B cell (primary cell): Measurements from ENCODE around the gene ID3. TPM values are rescaled to one million over a fixed set of nuclear protein-coding genes. Genes with fewer than 3 reads are reported as not detected.
A peak's percentile ranks its signal among the peaks of the same experiment; 100 is the strongest.

Experiments
- ATAC-seq: fragments of 200-7000 bp; cut with Tn5 transposase; one replicate; pipeline ENCODE4 v1.10.0; 2021; ENCODE audit warnings: low read depth, mild to moderate bottlenecking, moderate number of reproducible peaks, moderate library complexity
- CTCF ChIA-PET: fragments of 350-600 bp; sonication (Branson Sonifier 250); formaldehyde crosslinking; loops from one replicate; lab custom pipeline; 2021; ENCODE audit warnings: antibody characterized with exemption, inconsistent platforms; lab: Charles Lee
- POLR2A ChIA-PET: fragments of 350-600 bp; sonication (Branson Sonifier 250); formaldehyde crosslinking; loops from one replicate; lab custom pipeline; 2021; ENCODE audit warnings: antibody characterized with exemption; lab: Charles Lee
- DNase-seq: peaks from one replicate; pipeline ENCODE4 v3.0.0; 2013
- H2AFZ ChIP-seq: 2 replicates; pipeline ENCODE4 v1.6.1; 2012; ENCODE audit warnings: mild to moderate bottlenecking, low read depth, low read length; ENCODE audit not compliant: insufficient read depth, poor library complexity, severe bottlenecking
- H3K27ac ChIP-seq, 2 donors: 1 replicate in 1 of 2; 2 replicates in 1 of 2; pipeline ENCODE4 v1.5.1; 2012 to 2013; ENCODE audit warnings: low read length in 2 of 2, mild to moderate bottlenecking in 2 of 2, moderate library complexity in 1 of 2
- H3K27me3 ChIP-seq, 4 experiments: fragments of 200-600 bp in 1 of 4; sonication (generic) in 1 of 4; replicated peaks in 1 of 4; 1 replicate in 2 of 4; 2 replicates in 2 of 4; pipeline versions ENCODE4 v1.6.1 to v1.7.0; 2013 to 2016; ENCODE audit warnings: low read length in 3 of 4, mild to moderate bottlenecking in 2 of 4, mixed read lengths in 1 of 4, moderate library complexity in 1 of 4; ENCODE audit not compliant: insufficient read depth in 4 of 4, control insufficient read depth in 3 of 4; ENCODE audit errors: control extremely low read depth in 1 of 4
- H3K36me3 ChIP-seq, 2 experiments: replicated peaks in 1 of 2; 1 replicate in 1 of 2; 2 replicates in 1 of 2; pipeline versions ENCODE4 v1.6.1 to v1.7.1; 2013; ENCODE audit warnings: low read length in 1 of 2; ENCODE audit not compliant: insufficient read depth in 2 of 2, control insufficient read depth in 1 of 2; ENCODE audit errors: control extremely low read depth in 1 of 2, extremely low read depth in 1 of 2
- H3K4me1 ChIP-seq, 2 donors: fragments of 200-600 bp in 1 of 2; sonication (generic) in 1 of 2; 1 replicate in 1 of 2; 2 replicates in 1 of 2; pipeline versions ENCODE4 v1.5.1 to v1.6.1; 2013 to 2017; ENCODE audit warnings: low read length in 2 of 2; ENCODE audit not compliant: control insufficient read depth in 2 of 2, insufficient read depth in 2 of 2
- H3K4me2 ChIP-seq: replicated peaks from 2 replicates; pipeline ENCODE3; 2012; ENCODE audit warnings: mild to moderate bottlenecking, low read depth, low read length; ENCODE audit not compliant: poor library complexity, severe bottlenecking
- H3K4me3 ChIP-seq, 5 experiments: fragments of 200-600 bp in 1 of 5; sonication (generic) in 1 of 5; 1 replicate in 3 of 5; 2 replicates in 2 of 5; pipeline versions ENCODE4 v1.5.1 to v1.7.0; 2011 to 2016; ENCODE audit warnings: low read length in 4 of 5, mild to moderate bottlenecking in 4 of 5, low read depth in 2 of 5, control low read depth in 1 of 5, moderate library complexity in 1 of 5; ENCODE audit not compliant: insufficient read depth in 1 of 5; ENCODE audit errors: control extremely low read depth in 1 of 5, extremely low read depth in 1 of 5
- H3K79me2 ChIP-seq: fragments of 200-600 bp; sonication (generic); one replicate; pipeline ENCODE4 v1.6.0; 2016; ENCODE audit warnings: low read length; ENCODE audit not compliant: control insufficient read depth, insufficient read depth
- H3K9ac ChIP-seq: fragments of 200-600 bp; sonication (generic); 2 replicates; pipeline ENCODE4 v1.6.1; 2017; ENCODE audit warnings: mild to moderate bottlenecking, low read length, moderate library complexity
- H3K9me3 ChIP-seq, 3 donors: one replicate each; pipeline versions ENCODE4 v1.6.1 to v1.7.1; 2013; ENCODE audit warnings: low read length in 2 of 3; ENCODE audit not compliant: control insufficient read depth in 2 of 3, insufficient read depth in 1 of 3; ENCODE audit errors: control extremely low read depth in 1 of 3
- H4K20me1 ChIP-seq: 2 replicates; pipeline ENCODE4 v1.6.0; 2012; ENCODE audit warnings: mild to moderate bottlenecking, low read length; ENCODE audit not compliant: insufficient read depth, control insufficient read depth, poor library complexity, severe bottlenecking
- H3K27ac Mint-ChIP-seq: one replicate; pipeline ENCODE4 v1.8.0; 2021; ENCODE audit warnings: mixed read lengths
- H3K27me3 Mint-ChIP-seq: one replicate; pipeline ENCODE4 v1.8.0; 2021; ENCODE audit warnings: mixed read lengths
- H3K4me1 Mint-ChIP-seq: one replicate; pipeline ENCODE4 v1.8.0; 2021; ENCODE audit warnings: mixed read lengths
- H3K4me3 Mint-ChIP-seq: one replicate; pipeline ENCODE4 v1.8.0; 2021; ENCODE audit warnings: mixed read lengths
- H3K9me3 Mint-ChIP-seq: one replicate; pipeline ENCODE4 v1.8.0; 2022; ENCODE audit warnings: mixed read lengths; ENCODE audit not compliant: insufficient read depth
- CTCF ChIP-seq: fragments of 200-600 bp; IDR thresholded peaks from one replicate; pipeline ENCODE4 v1.8.0; 2022; ENCODE audit warnings: antibody characterized with exemption, mild to moderate bottlenecking
- EZH2 ChIP-seq: IDR thresholded peaks from 2 replicates; pipeline ENCODE4 v1.6.1; 2012; ENCODE audit warnings: borderline replicate concordance, low read depth, mild to moderate bottlenecking, moderate library complexity, low read length; ENCODE audit not compliant: insufficient read depth, poor library complexity, severe bottlenecking
- WGBS: methylation state at CpG from one replicate; pipeline ENCODE4 v1.1.5; 2013; ENCODE audit warnings: missing lambda C conversion rate; ENCODE audit not compliant: insufficient coverage; 5-methylcytosine and 5-hydroxymethylcytosine counted together
- intact Hi-C: fragments of 100-400 bp; cut with micrococcal nuclease; formaldehyde crosslinking; loops from one replicate; pipeline ENCODE4 v1.10.0; 2022
- polyA plus RNA-seq: library from polyadenylated mRNA; depleted of rRNA; stranded (reverse); fragments of >200 nt; gene quantifications from 2 replicates; pipeline ENCODE4 v1.2.3, GENCODE V29; 2012
- total RNA-seq, 2 donors: library from RNA; stranded (reverse); fragments of 120-200 nt in 1 of 2; gene quantifications; 1 replicate in 1 of 2; 2 replicates in 1 of 2; pipeline versions ENCODE4 v1.2.3 to v1.2.4, GENCODE V29; 2013 to 2022

Gene ID3
- total and polyA plus RNA-seq, 2 donors (not counting 1 experiment from before 2014, with no cell fraction given) = 212 to 367 TPM

DNA sequence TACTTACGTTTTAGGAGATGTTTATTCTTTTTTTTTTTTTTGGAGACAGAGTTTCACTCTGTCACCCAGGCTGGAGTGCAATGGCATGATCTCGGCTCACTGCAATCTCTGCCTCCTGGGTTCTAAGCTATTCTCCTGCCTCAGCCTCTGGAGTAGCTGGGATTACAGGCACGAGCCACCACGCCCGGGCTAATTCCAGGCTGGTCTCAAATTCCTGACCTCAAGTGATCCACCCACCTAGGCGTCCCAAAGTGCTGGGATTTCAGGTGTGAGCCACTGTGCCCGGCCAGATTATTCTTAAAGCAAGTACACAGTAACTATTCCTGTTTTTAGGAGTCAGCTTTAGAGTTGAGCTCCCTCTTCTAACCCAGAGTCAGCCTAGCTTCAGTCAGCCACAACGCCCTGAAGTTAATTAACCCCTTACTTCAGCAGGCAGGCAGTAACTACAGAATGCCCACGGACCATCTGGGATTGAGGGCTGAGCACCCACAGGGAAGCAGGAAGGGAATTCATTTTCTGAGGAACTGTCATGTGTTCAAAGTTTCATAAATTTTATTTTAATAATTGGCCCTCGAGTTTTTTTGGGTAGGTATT, 5.3 kb upstream of the ID3 start:
- no peak for TF ChIP-seq CTCF
- TF ChIP-seq EZH2 = no peak
- H3K27ac ChIP-seq = no peak overlapping the region
- no peak overlapping the region for H3K4me2 ChIP-seq

DNA sequence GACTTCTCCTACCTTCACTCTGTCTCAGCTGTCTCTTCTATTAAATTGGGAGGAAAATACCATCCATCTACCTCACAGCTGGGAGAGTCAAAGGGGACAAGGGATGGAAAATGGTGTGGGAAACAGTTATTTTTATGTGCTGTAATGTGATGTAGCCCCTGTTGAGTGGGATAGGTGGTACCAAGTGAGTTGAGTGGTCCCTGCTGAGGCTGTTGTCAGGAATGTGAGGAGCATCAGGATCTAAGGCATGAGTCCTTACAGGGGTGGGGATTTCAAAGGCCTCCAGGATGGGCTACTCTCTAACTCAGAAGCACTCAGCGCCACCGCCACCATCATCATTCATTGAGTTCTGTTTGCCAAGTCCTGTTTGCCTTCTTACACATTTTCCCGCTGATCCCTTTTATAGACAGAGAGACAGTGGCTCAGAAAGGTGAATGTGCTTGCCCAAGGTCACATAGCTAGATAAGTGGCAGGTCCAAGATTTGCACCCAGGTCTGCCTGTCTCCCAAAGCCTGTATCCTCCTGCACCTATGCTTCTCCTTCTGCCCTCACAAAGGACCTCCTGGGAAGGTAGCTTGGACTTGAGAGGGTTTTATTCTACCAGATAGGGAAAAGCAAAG, 4.6 kb upstream of the ID3 start:
- no peaks in the 10 kb centered on the region for H3K9me3 ChIP-seq
- H3K27me3 ChIP-seq = no peaks in the 10 kb centered on the region
- no peak overlapping the region for H3K9ac ChIP-seq
- intact Hi-C loops = no loop called here
- no CpG with 5 or more reads among the region's 3 CpGs for WGBS
- Mint-ChIP-seq H3K9me3 (no peaks in the 10 kb centered on the region), H3K4me1 (peaks cover 65% of the 10 kb centered on the region), H3K27ac (peak overlapping the region; percentile 80), H3K4me3 (peak overlapping the region; percentile 51), H3K27me3 (no peaks in the 10 kb centered on the region)
- H4K20me1 ChIP-seq = peaks cover 4% of the 10 kb centered on the region
- DNase-seq (no peak), ATAC-seq (no peak)
- no peak overlapping the region for H3K4me2 ChIP-seq
- H2AFZ ChIP-seq = no peak overlapping the region
- no peak overlapping the region for H3K4me3 ChIP-seq
- ChIA-PET CTCF (interaction anchor here (0.7 to 41.7 kb wide), 6 partner anchors 10 to 70 kb away, joined by 4 to 1420 read pairs (median 98); no protein-coding TSS in a partner anchor), POLR2A (interaction anchor here (0.6 to 1.3 kb wide), 6 partner anchors 9 to 199 kb away, joined by 3 to 5 read pairs (median 4); no protein-coding TSS in a partner anchor)
- peak overlapping the region in 1 of 2 donors; percentile 2 for H3K27ac ChIP-seq
- no peak for TF ChIP-seq CTCF
- no peaks in the 10 kb centered on the region for H3K36me3 ChIP-seq
- peaks cover 11% of the 10 kb centered on the region for H3K79me2 ChIP-seq
- H3K4me1 ChIP-seq = peaks cover 59 to 66% of the 10 kb centered on the region in 2 donors

More for the DNA sequence above, 5.3 kb upstream of the ID3 start:
- H3K79me2 ChIP-seq = peaks cover 7% of the 10 kb centered on the region
- Mint-ChIP-seq H3K27ac (peak overlapping the region; percentile 20), H3K9me3 (no peaks in the 10 kb centered on the region), H3K4me3 (no peak overlapping the region), H3K4me1 (peaks cover 69% of the 10 kb centered on the region), H3K27me3 (no peaks in the 10 kb centered on the region)
- no peaks in the 10 kb centered on the region for H3K36me3 ChIP-seq
- H3K9ac ChIP-seq = no peak overlapping the region
- ChIA-PET CTCF (interaction anchor here (0.7 to 41.7 kb wide), 8 partner anchors 9 to 69 kb away, joined by 4 to 1420 read pairs (median 12); no protein-coding TSS in a partner anchor), POLR2A (interaction anchor here (0.5 to 1.5 kb wide), 10 partner anchors 10 to 181 kb away, joined by 3 to 6 read pairs (median 4); no protein-coding TSS in a partner anchor)
- 97% methylated on average over 5 of the region's 10 CpGs for WGBS
- no peaks in the 10 kb centered on the region for H3K27me3 ChIP-seq
- H3K9me3 ChIP-seq = no peaks in the 10 kb centered on the region
- intact Hi-C loops = no loop called here
- H3K4me1 ChIP-seq = peaks cover 62 to 69% of the 10 kb centered on the region in 2 donors
- no peak overlapping the region for H2AFZ ChIP-seq
- no peak for ATAC-seq
- no peaks in the 10 kb centered on the region for H4K20me1 ChIP-seq
- no peak overlapping the region for H3K4me3 ChIP-seq
- no peak for DNase-seq
